ENCODE results near the gene RNF208.
A peak's percentile ranks its signal among the peaks of the same experiment; 100 is the strongest.
"Not testable (repeated sequence)": the region's sequence is repeated elsewhere in the genome, so short reads cannot be mapped to it uniquely, and the experiment has no call there.

The RNF208 gene, protein sequence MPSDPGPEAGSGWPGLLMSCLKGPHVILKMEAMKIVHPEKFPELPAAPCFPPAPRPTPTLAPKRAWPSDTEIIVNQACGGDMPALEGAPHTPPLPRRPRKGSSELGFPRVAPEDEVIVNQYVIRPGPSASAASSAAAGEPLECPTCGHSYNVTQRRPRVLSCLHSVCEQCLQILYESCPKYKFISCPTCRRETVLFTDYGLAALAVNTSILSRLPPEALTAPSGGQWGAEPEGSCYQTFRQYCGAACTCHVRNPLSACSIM

GRCh38 chr9:137222190-137223077 is at the start of gene RNF208:
Gene RNF208 (minus strand): TSS chr9:137222240. CDS start chr9:137221212, 1,028 bp downstream.
- DNase-seq: no peak

GRCh38 chr9:137271696-137272076 is 49.6 kb upstream of the RNF208 start:
- no peak for DNase-seq

GRCh38 chr9:137270929-137271695 is 49.1 kb upstream of the RNF208 start:
- DNase-seq: no peak

DNA sequence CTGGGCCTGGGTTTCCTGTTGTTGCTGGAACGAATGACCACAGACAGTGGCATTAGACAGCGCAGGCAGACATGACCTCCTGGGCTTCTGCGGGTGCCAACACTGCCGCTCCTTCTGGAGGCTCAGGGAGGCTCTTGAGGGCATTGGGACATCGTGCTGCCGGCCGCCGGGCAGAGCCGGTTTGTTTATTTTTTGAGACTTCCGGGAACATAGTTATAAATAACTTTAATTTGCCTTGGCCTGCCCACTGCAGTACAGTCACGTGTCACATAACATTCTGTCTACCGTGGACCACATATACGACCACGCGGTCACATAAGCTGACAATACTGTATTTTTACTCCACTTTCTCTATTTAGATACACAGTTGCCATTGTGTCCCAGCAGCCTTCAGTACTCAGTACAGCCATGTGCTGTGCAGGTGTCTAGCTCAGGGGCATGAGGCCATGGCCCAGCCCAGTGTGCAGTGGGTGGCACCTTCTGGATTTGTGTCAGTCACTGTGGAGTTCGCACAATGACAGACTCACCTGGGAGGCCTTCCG is 47.3 kb upstream of the RNF208 start:
- no peak for DNase-seq

DNA sequence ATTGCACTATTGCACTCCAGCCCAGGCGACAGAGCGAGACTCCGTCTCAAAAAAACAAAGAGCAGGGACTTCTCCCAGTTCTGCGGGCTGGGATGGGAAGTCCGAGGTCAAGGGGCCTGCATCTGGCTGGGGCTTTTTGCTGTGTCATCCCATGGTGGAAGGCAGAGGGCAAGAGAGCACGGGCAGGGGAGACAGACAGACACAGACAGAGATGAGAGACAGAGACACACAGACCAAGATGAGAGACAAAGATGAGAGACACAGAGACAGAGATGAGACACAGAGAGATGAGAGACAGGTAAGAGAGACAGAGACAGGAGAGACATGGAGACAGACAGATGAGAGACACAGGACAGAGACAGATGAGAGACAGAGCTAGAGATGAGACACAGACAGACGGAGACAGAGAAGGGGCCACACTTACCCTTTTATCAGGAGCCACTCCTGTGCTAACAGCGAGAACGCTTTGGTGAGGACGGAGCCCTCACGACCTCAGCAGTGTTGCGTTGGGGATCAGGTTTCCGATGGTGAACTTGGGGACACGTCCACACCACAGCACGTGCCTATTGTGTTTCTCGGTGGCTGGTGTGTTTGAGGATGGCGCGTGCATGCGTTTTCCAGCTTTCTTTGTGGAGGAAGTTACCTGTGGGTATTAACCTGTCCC is 46.6 kb upstream of the RNF208 start:
- no peak for DNase-seq

DNA sequence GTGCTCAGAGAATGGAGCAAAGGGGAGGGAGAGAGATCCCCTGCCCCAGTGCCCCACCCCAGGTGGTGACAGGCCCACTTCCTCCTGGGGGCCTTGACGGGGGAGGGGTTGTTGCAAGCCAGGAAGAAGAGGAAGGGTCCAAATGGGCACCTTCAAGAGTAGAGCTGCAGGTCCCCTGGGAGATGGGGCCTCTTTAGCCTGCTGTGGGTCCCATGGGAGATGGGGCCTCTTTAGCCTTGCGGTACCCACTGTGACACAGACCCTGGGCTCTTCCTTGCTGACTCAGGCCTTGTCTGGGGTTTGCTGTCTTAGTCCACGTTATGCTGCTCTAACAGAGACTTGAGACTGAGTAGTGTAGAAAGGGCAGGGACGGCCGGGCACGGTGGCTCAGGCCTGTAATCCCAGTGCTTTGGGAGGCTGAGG is 45.9 kb upstream of the RNF208 start:
- no peak for DNase-seq

- DNase-seq: no peak
These were observed 44.8 kb upstream of the RNF208 start for GRCh38 chr9:137266585-137267453.

DNA sequence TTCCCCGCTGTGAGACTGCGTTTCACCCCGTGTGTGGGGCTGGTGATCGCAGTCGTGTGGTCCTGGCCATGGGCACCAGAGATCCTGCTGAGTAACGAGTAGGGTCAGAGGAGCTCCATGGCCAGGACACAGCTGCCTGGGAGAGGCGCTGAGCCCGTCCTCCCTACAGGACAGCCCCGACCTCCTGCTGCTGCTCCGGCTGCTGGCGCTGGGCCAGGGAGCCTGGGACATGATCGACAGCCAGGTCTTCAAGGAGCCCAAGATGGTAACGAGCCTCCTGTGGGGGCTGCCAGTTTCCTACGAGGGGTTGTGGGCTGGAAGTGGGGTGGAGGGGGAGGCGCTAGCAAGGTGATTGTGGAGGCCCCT is 44.1 kb upstream of the RNF208 start:
- DNase-seq: no peak

GRCh38 chr9:137265496-137266161 is 43.6 kb upstream of the RNF208 start:
- no peak for DNase-seq

GRCh38 chr9:137264067-137264466 is 42.0 kb upstream of the RNF208 start:
- DNase-seq: no peak

DNA sequence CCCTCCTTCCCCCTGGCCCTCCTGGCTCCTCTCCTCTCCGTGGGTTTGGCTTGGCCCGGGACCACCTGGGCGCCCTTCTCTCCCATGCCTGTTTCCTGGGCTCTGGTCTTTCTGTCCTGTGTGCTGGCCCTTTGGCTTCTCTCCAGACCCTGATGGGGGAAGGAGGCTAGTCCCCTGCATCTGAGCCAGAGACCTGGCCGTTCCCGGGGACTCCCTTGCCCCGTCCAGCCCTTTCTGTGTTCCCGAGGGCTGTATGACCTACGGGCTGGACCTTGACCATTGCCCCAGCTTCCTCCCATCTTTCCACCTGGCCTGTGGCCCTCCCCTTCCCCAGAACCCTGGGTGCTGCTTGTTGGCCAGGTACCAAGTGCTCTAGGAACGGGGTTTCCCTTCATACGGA is 41.5 kb upstream of the RNF208 start:
- no peak for DNase-seq

DNA sequence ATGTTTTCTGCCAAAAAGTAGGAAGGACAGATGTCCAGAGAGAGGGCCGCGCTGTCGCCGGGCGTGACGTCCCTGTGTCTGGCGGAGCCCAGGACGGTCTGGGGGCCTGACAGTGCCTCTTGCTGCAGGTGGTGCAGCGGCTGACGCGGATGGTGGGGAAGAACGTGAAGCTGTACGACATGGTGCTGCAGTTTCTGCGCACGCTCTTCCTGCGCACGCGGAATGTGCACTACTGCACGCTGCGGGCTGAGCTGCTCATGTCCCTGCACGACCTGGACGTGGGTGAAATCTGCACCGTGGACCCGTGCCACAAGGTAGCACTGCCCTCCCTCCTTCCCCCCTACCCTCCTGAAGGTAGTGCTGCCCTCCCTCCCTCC is 40.9 kb upstream of the RNF208 start:
- DNase-seq: no peak

DNA sequence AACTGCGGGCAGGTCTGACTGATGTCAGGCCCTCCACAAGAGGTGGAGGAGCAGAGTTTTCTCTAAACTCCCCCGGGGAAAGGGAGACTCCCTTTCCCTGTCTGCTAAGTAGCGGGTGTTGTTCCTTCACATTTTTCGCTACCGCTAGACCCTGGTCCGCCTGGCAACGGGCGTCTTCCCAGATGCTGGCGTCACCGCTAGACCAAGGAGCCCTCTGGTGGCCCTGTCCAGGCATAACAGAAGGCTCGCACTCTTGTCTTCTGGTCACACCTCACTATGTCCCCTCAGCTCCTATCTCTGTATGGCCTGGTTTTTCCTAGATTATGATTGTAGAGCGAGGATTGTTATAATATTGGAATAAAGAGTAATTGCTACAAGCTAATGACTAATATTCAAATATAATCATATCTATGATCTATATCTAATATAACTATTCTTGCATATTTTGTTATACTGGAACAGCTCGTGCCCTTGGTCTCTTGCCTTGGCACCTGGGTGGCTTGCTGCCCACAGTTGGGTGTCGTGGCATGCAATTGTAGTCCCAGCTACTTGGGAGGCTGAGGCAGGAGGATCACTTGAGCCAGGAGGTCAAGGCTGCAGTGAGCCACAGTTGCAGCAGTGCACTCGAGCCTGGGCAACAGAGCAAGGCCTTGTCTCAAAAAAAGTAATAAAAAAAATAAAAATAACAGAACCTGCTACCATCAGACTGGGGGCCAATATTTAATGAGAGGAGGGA is 40.3 kb upstream of the RNF208 start:
- DNase-seq: not testable (repeated sequence)

GRCh38 chr9:137256856-137257255 is 34.8 kb upstream of the RNF208 start:
- no peak for DNase-seq

DNA sequence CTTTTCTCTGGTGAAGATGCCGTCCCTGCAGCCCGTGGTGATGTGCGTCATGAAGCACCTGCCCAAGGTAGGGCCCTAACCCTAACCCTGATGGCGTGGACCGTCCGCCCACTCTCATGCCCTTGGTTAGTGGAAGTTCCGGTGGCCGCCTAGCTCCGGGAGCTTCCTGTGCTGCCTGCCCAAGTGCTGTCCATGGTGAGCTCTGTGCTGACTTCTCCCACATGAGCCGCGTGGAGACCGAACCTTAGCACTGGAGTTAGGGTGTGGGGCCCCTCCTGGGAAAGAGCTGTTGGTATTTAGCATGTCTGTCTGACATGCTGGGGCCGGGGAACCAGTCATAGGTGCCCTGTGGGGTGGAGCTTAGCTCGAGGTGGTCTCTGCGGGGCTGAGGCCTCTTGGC is 34.3 kb upstream of the RNF208 start:
- no peak for DNase-seq

DNA sequence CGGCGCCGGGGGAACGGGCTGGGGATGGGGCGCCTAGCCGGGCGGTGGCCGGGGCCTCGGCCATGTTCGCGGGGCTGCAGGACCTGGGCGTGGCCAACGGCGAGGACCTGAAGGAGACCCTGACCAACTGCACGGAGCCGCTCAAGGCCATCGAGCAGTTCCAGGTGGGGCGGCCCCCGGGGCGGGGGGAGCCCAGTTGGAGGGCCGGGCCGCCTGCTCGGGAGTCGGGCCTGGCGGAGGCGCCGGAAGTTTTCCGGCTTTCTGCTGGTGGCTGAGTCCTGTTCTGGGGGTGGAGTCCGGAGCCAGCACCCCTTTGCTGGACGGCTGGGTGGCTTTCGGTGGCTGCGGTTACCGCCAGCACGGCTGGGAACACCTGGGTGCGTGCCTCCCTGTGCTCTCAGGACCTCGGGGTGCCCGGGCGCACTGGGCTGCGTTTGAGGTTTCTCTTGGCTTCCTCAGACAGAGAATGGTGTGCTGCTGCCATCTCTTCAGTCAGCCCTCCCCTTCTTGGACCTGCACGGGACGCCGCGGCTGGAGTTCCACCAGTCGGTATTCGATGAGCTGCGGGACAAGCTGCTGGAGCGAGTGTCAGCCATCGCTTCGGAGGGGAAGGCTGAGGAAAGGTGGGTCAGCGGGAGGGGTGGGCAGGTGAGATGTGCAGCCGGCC is 33.5 kb upstream of the RNF208 start:
- no peak for DNase-seq

GRCh38 chr9:137254624-137255447 is 32.8 kb upstream of the RNF208 start, which contains the start of gene NELFB:
Gene NELFB (plus strand): TSS chr9:137255327.
- peak; percentile 54 for DNase-seq

- no peak for DNase-seq
These were observed 31.9 kb upstream of the RNF208 start for GRCh38 chr9:137253717-137254623.
